NCI-H2196 (cell line): Measurements from ENCODE around the gene TTC1.
A peak's percentile ranks its signal among the peaks of the same experiment; 100 is the strongest.
"Not testable (repeated sequence)": the region's sequence is repeated elsewhere in the genome, so short reads cannot be mapped to it uniquely, and the experiment has no call there.

Experiments used
- DNase-seq: peaks from one replicate; lab custom pipeline; 2025; ENCODE audit not compliant: unreplicated experiment; lab: John Stamatoyannopoulos, UW

Gene TTC1

GRCh38 chr5:159993194-159993593 lies 15.7 kb upstream of the TTC1 start:
- no peak for DNase-seq

- no peak for DNase-seq
Measured at GRCh38 chr5:159995907-159996306, 13.0 kb upstream of the TTC1 start.

DNA sequence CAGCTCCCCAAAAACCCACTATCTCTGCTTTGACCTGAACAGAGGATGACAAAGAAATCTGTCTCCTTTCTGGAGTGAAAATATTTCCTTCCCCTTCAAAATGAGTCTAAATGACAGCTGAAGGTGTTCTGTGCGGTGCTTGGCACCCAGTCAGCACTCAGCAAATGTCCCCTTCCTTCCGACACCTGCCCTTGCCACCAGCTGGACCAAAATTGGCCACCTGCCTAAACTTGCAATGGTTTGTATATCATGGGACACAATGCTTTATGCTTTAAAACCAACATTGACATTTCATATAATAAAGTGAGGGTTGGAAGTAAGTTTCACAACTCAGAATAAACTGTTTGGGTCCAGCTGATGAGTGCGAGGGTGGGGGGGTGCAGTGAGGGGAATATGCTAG lies 7.5 kb upstream of the TTC1 start:
- peak; percentile 40 for DNase-seq

- no peak for DNase-seq
Measured at GRCh38 chr5:160007514-160007913, 1.4 kb upstream of the TTC1 start.

DNA sequence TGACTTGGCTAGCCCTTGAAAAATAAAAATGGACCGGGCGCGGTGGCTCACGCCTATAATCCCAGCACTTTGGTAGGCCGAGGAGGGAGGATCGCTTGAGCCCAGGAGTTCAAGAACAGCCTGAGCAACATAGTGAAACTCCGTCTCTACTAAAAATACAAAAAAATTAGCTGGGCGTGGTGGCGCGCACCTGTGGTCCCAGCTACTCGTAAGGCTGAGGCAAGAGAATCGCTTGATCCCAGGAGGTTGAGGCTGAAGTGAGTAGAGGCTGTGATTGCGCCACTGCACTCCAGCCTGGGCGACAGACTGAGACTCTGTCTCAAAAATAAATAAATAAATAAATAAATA lies 436 bp upstream of the TTC1 start:
- DNase-seq = not testable (repeated sequence)

DNA sequence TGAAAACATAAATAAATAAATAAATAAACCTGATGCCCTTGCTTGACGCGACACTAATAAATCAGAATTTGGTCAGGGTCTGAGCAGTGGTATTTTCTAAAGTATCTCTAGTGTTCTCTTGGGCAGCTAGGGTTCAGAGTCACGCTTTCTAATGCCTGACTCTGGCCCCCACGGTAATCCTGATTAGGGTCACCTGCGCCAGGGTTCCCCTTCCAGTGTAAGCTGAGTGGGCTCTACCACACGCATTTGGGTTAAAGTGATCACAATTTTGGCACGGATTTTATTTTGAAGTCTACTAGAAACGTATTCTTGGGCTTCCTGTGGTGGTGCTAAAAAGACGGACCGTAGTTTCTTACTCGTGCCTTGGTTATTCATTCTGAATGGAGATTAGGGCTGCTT lies 651 bp downstream of the TTC1 start:
- DNase-seq = no peak

DNA sequence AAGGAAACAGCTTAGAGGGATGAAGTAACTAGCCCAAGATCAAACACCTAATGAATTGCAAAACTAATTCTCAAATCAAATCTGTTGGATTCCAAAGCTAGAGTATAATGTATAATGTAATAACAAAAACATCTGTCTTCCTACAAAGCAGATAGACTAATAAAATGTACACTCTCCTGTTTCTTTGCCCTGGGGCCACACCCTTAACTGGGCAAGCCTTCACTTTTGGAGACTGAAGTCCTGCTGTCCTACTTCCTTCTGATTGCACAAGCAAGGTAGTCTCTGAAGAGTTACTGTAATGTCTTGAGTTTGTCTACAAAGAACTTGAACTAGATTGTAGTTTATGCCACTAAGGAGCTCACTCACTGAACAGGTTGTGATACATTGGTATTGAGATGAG lies 2.5 kb downstream of the TTC1 start:
- DNase-seq = no peak

- not testable (repeated sequence) for DNase-seq
Measured at GRCh38 chr5:160014197-160014596, 5.3 kb downstream of the TTC1 start.

DNA sequence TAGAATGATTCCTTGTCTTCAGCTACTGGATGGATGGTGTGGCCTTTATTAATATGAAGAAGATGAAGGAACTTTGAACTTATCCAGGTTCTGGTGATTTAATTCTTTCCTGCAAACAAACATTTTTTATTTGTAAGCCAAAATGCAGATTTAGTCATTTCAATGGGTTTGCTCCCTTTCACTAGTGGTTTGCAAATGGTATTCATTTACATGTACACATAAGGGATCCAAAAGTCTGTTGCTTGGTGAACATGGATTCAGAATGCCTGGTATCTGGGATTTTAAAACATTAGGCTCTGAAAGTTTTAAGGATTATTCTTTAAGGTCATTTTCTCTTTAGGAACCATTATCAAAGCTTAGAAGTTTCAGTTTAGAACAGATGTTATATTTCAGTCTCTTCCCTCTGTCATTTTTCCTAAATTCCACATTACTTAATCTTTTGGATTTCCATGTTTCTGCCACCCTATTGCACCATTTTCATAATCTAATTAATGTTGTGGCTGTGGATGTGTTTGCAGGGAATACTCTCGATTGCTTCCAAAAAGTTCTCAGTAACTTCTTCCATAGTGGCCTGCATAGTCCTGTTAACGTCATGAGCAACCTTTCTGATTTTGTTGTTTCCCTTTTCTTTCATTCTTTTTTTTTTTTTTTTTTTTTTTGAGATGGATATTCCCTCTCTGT lies 10.1 kb downstream of the TTC1 start:
- DNase-seq = no peak

- DNase-seq = no peak
Measured at GRCh38 chr5:160020266-160020770, 11.4 kb downstream of the TTC1 start.

- no peak for DNase-seq
Measured at GRCh38 chr5:160020964-160021363, 12.0 kb downstream of the TTC1 start.

- DNase-seq = peak; percentile 66
Measured at GRCh38 chr5:160021831-160022446, 13.0 kb downstream of the TTC1 start.

DNA sequence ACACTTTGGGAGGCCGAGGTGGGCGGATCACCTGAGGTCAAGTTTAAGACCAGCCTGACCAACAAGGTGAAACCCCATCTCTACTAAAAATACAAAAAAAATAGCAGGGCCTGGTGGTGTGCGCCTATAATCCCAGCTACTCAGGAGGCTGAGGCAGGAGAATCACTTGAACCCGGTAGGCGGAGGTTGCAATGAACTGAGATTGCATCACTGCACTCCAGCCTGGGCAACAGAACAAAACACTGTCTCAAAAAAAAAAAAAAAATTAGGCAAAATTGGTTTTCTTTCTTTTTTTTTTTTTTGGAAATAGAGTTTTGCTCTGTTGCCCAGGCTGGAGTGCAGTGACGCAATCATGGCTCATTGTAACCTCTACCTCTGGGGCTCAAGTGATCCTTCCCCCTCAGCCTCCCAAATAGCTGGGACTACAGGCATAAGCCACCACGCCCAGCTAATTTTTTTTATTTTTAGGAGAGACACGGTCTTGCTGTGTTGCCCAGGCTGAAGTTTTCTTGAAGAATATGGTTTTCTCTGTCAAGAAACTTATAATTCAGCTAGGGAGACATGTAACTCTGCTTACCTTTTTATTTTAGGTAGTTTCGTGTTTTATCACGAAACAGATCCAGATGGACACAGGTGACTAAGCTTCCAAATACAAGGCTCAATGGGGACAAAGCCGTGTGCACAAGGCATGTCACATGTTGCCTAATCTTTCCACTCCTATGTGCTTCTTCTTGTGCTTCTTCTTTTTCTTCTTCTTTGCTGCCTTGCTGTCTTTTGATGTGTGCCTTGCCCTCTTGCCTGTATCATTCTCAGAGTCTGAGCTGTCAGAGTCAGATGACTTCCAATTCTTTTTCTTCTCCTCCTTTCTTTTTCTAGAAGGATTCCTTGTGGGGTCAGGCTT lies 14.3 kb downstream of the TTC1 start:
- no peak for DNase-seq

GRCh38 chr5:160023908-160024630 lies 15.1 kb downstream of the TTC1 start:
- DNase-seq = no peak

DNA sequence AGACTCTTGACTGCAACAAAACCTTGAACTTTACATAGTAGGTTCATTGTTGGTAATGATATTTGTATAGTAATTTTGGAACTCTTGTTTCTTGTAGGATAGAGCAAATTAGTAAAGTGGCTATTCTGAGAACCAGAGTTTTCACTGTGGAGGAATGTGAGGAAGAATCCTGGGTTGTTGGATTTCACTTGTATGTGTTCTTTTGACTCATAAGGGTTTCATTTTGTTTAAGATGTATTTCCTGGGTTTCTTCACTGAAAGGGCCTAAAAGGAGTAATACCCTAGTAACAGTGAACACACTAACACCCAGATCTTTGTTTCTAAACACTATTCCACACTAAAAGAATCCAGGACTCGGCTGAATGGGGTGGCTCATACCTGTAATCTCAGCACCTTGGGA lies 20.1 kb downstream of the TTC1 start:
- no peak for DNase-seq

DNA sequence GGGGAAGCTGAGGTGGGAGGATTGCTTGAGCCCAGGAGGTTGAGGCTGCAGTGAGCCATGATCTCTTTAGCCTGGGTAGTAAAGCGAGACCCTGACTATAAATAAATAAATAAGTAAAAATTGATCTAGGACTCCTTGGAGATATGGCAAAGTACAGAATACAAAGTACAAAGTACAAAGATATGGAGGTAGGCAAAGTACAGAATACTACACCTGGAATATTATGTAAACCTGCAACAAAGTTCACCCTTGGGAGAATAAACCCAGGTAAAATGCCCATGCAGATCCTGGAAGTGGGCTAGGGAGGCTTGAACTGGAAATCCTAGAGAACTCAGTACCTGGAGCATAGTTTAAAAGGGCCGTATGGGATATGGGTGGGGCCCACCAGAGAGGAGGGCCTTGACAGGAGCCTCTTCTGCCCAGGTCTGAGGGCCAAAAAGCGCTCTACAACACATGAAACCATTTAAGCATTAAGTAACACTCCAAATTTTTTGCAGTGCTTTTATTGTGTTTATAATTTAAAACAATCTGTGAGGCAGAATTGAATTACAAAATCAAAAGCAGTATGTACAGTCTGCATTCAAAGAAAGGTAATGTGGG lies 20.7 kb downstream of the TTC1 start:
- DNase-seq = no peak

DNA sequence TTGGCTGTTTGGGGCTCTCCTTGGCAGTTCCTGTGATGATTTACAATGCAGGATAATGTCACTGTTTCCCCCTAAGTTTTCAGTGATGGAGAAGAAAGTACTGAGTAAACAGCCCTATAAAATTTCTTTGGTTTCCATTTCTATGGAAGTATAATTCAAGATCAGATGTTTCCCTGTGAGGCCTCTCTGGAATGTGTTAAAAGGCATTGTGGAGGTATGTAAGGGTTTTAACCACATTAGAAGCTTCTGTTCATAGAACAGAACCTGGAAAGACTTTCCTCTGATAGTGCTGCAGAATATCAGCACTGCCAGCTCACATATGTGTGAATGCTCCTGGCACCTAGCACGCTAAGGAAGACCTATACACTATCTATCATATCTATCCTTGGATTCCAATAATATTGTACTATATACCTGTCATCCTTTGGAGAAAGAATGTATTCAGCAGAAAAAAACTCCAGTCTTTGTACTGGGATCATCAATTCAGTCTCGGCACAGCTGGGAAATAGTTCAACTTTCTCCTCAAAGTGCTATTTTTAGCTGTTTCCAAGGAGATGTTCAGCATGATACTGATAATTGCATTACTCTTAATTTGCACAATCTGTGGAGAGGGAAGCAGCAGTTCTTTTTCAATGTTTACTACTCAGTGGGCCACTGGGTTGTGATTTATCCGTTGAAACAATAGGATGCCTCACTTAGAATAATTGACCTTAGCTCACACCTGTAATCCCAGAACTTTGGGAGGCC lies 21.9 kb downstream of the TTC1 start:
- no peak for DNase-seq

DNA sequence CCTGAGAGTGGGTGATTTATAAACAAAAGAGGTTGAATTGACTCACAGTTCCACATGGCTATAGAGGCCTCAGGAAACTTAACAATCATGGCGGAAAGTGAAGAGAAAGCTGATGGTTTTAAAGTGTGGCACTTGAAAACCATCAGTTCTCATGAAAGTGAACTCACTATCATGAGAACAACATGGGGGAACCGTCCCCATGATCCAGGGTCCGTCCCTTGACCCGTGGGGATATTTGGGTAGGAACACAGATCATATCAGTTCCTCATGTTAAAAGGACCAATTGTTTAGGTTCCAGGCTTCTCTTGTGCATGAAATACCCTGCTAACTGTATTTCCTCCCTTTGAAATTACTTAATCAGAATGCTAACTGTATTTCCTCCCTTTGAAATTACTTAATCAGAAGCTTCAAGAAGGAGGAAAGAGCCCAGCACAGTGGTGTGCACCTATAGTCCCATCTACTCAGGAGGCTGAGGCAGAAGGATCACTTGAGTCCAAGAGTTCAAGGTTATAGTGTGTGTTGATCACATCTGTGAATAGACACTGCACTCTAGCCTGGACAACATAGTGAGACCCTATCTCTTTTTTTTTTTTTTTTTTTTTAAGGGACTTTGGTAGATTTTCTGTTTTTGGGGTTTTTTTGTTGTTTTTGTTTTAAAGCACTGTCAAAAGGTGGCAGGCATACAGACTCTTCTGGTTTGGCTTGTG lies 24.8 kb downstream of the TTC1 start:
- DNase-seq = no peak

GRCh38 chr5:160036243-160036642 lies 27.3 kb downstream of the TTC1 start:
- DNase-seq = no peak

GRCh38 chr5:160036884-160037283 lies 27.9 kb downstream of the TTC1 start:
- DNase-seq = no peak
